Measurements from ENCODE around the gene SLX4IP. TPM values are rescaled to one million over a fixed set of nuclear protein-coding genes. Genes with fewer than 3 reads are reported as not detected.
"Not testable (repeated sequence)": the region's sequence is repeated elsewhere in the genome, so short reads cannot be mapped to it uniquely, and the experiment has no call there.

The SLX4IP gene
- total and polyA plus RNA-seq, 7 donors, result 0.20 to 1.9 (median 0.86) TPM

- TF ChIP-seq CTCF (IDR thresholded peaks at IDR 0.05), result no peak
- no peaks in the 10 kb centered on the region for H3K27me3 ChIP-seq (ENCODE audit: insufficient read depth in 3 of 3, low read length in 2 of 3)
- no peak for DNase-seq
- no peaks in the 10 kb centered on the region for H3K9me3 ChIP-seq
- H3K27ac ChIP-seq, result peak overlapping the region; percentile 71
- H3K4me1 ChIP-seq, result no peaks in the 10 kb centered on the region
- H3K36me3 ChIP-seq (ENCODE audit: insufficient read depth in 1 of 2, low read depth in 1 of 2), result no peaks in the 10 kb centered on the region
- peak in 1 of 4 donors; percentile 30 for ATAC-seq
- intact Hi-C loops (cut with DNase I), result no loop called here
- H3K4me3 ChIP-seq, result no peak overlapping the region
Observed at GRCh38 chr20:10609770-10610169, 174.7 kb downstream of the SLX4IP start.

- intact Hi-C loops (cut with DNase I), result no loop called here
- no peaks in the 10 kb centered on the region for H3K27me3 ChIP-seq (ENCODE audit: insufficient read depth in 3 of 3, low read length in 2 of 3)
- ATAC-seq, result peak in 1 of 4 donors; percentile 40
- no peaks in the 10 kb centered on the region for H3K36me3 ChIP-seq (ENCODE audit: insufficient read depth in 1 of 2, low read depth in 1 of 2)
- H3K4me3 ChIP-seq, result no peak overlapping the region
- H3K9me3 ChIP-seq, result no peaks in the 10 kb centered on the region
- no peak for TF ChIP-seq CTCF (IDR thresholded peaks at IDR 0.05)
- WGBS, 3 donors, result 54 to 67% (median 66%) methylated on average over 5 of the region's 5 CpGs
- peak overlapping the region; percentile 50 for H3K27ac ChIP-seq
- no peaks in the 10 kb centered on the region for H3K4me1 ChIP-seq
- DNase-seq, result no peak
Observed at GRCh38 chr20:10610251-10610650, 175.1 kb downstream of the SLX4IP start.

GRCh38 chr20:10611357-10611756 lies 176.3 kb downstream of the SLX4IP start:
- Histone ChIP-seq H3K27ac (no peak overlapping the region), H3K4me3 (no peak overlapping the region), H3K9me3 (no peaks in the 10 kb centered on the region), H3K27me3 (ENCODE audit: insufficient read depth in 3 of 3, low read length in 2 of 3) (no peaks in the 10 kb centered on the region), H3K4me1 (no peaks in the 10 kb centered on the region), H3K36me3 (ENCODE audit: insufficient read depth in 1 of 2, low read depth in 1 of 2) (no peaks in the 10 kb centered on the region)
- WGBS, 3 donors, result 27 to 47% (median 42%) methylated on average over 1 of the region's 1 CpG
- ATAC-seq (peak; percentile 64 to 76 (median 70)), DNase-seq (peak; percentile 55 to 80)
- intact Hi-C loops (cut with DNase I), result no loop called here
- TF ChIP-seq CTCF (IDR thresholded peaks at IDR 0.05), result peak; percentile 52

- intact Hi-C loops (cut with DNase I); H3K27ac ChIP-seq; H3K9me3 ChIP-seq; DNase-seq; H3K27me3 ChIP-seq (ENCODE audit: insufficient read depth in 3 of 3, low read length in 2 of 3); H3K4me1 ChIP-seq; ATAC-seq; H3K36me3 ChIP-seq (ENCODE audit: insufficient read depth in 1 of 2, low read depth in 1 of 2); H3K4me3 ChIP-seq: not testable (repeated sequence)
- WGBS, 3 donors, result 96 to 98% (median 98%) methylated on average over 5 of the region's 5 CpGs
Observed at GRCh38 chr20:10613426-10613825, 178.3 kb downstream of the SLX4IP start.

GRCh38 chr20:10613911-10614310 lies 178.8 kb downstream of the SLX4IP start:
- intact Hi-C loops (cut with DNase I), result no loop called here
- Histone ChIP-seq H3K9me3 (no peaks in the 10 kb centered on the region), H3K36me3 (ENCODE audit: insufficient read depth in 1 of 2, low read depth in 1 of 2) (no peaks in the 10 kb centered on the region), H3K27ac (no peak overlapping the region), H3K4me1 (no peaks in the 10 kb centered on the region), H3K27me3 (ENCODE audit: insufficient read depth in 3 of 3, low read length in 2 of 3) (no peaks in the 10 kb centered on the region), H3K4me3 (no peak overlapping the region)
- ATAC-seq, result no peak
- no peak for DNase-seq
- no peak for TF ChIP-seq CTCF (IDR thresholded peaks at IDR 0.05)
- 97 to 99% (median 98%) methylated on average over 18 of the region's 18 CpGs for WGBS, 3 donors
